HepG2 (cell line): ENCODE results near the gene YIPF1. TPM values are rescaled to one million over a fixed set of nuclear protein-coding genes. Genes with fewer than 3 reads are reported as not detected.

Experiments
- CENPT ChIP-seq: sonication (generic); formaldehyde crosslinking; IDR thresholded peaks from 2 replicates; pipeline ENCODE4 v1.8.0; 2022; ENCODE audit warnings: low read depth, mild to moderate bottlenecking, moderate library complexity, missing genetic modification reagents
- CHCHD3 ChIP-seq: sonication (generic); formaldehyde crosslinking; IDR thresholded peaks from 2 replicates; pipeline ENCODE4 v1.8.0; 2022; ENCODE audit warnings: mild to moderate bottlenecking, missing genetic modification reagents, moderate library complexity
- DNMT1 ChIP-seq: sonication (generic); formaldehyde crosslinking; IDR thresholded peaks from 2 replicates; pipeline ENCODE4 v1.5.1; 2020; ENCODE audit warnings: mild to moderate bottlenecking, missing genetic modification reagents
- IRF2 ChIP-seq: IDR thresholded peaks from 2 replicates; pipeline ENCODE4 v1.6.1; 2018; ENCODE audit warnings: missing genetic modification reagents, missing compliant biosample characterization
- MED1 ChIP-seq: sonication (generic); formaldehyde crosslinking; IDR thresholded peaks from 2 replicates; pipeline ENCODE4 v1.4.0; 2020; ENCODE audit warnings: missing genetic modification reagents
- NBN ChIP-seq: fragments of 450-650 bp; conservative IDR thresholded peaks from 2 replicates; pipeline ENCODE4 v1.6.1; 2017
- NONO ChIP-seq, 2 experiments: fragments of 450-650 bp in 1 of 2; sonication (generic) in 1 of 2; formaldehyde crosslinking in 1 of 2; IDR thresholded peaks in 1 of 2; conservative IDR thresholded peaks in 1 of 2; 2 replicates each; pipeline versions ENCODE4 v1.6.1 to v1.8.0; 2017 to 2022; ENCODE audit warnings: mild to moderate bottlenecking in 1 of 2, missing genetic modification reagents in 1 of 2, moderate library complexity in 1 of 2
- POGZ ChIP-seq: sonication (generic); formaldehyde crosslinking; IDR thresholded peaks from 2 replicates; pipeline ENCODE4 v1.4.0; 2020; ENCODE audit warnings: mild to moderate bottlenecking, missing genetic modification reagents
- RXRA ChIP-seq: sonication (generic); formaldehyde crosslinking; IDR thresholded peaks from 2 replicates; pipeline ENCODE4 v1.5.1; 2020; ENCODE audit warnings: missing genetic modification reagents
- SMAD9 ChIP-seq: sonication (generic); formaldehyde crosslinking; IDR thresholded peaks from 2 replicates; pipeline ENCODE4 v1.5.1; 2020; ENCODE audit warnings: mild to moderate bottlenecking, missing genetic modification reagents
- SOX6 ChIP-seq, 2 experiments: fragments of 450-650 bp in 1 of 2; sonication (generic) in 1 of 2; formaldehyde crosslinking in 1 of 2; IDR thresholded peaks; 2 replicates each; pipeline versions ENCODE4 v1.4.0 to v1.6.1; 2017 to 2020; ENCODE audit warnings: antibody characterized with exemption in 1 of 2, mild to moderate bottlenecking in 1 of 2, missing genetic modification reagents in 1 of 2
- ZEB1 ChIP-seq: IDR thresholded peaks from 2 replicates; pipeline ENCODE4 v1.6.1; 2012; ENCODE audit warnings: mild to moderate bottlenecking, low read depth, inconsistent platforms; ENCODE audit not compliant: insufficient replicate concordance
- ZNF644 ChIP-seq: IDR thresholded peaks from 2 replicates; pipeline ENCODE4 v1.6.1; 2016; ENCODE audit warnings: low read depth
- ZNF777 ChIP-seq: sonication (generic); formaldehyde crosslinking; IDR thresholded peaks from 2 replicates; pipeline ENCODE4 v1.4.0; 2020; ENCODE audit warnings: missing genetic modification reagents
- ZNF781 ChIP-seq: sonication (generic); formaldehyde crosslinking; IDR thresholded peaks from 2 replicates; pipeline ENCODE4 v1.5.1; 2020; ENCODE audit warnings: borderline replicate concordance, mild to moderate bottlenecking, missing genetic modification reagents; ENCODE audit errors: not compliant biosample characterization
- polyA plus RNA-seq, 8 experiments: library from polyadenylated mRNA; depleted of rRNA in 3 of 8; stranded (reverse) in 7 of 8; unstranded in 1 of 8; fragments of >200 nt; fragmentation: Illumina TruSeq in 4 of 8; extraction: Trizol in 4 of 8; gene quantifications; 2 replicates each; pipeline versions ENCODE4 v1.2.1 to v1.2.3, GENCODE V29; 2011 to 2016; ENCODE audit warnings: low read depth in 4 of 8, missing spikeins in 1 of 8, mixed read lengths in 1 of 8; ENCODE audit not compliant: insufficient read depth in 1 of 8
- total RNA-seq, 5 experiments: library from RNA; depleted of rRNA; stranded (reverse); fragments of >200 nt; fragmentation: Illumina TruSeq; extraction: Trizol; gene quantifications; 2 replicates each; pipeline ENCODE4 v1.2.3, GENCODE V29; 2016; ENCODE audit warnings: low read depth in 1 of 5
- TF ChIP-seq, protein P1 (sequence below): sonication (generic); formaldehyde crosslinking; IDR thresholded peaks from 2 replicates; pipeline ENCODE4 v1.4.0; 2020; ENCODE audit warnings: mild to moderate bottlenecking, missing genetic modification reagents
- TF ChIP-seq, protein P2 (sequence below): sonication (generic); formaldehyde crosslinking; IDR thresholded peaks from 2 replicates; pipeline ENCODE4 v1.4.0; 2020; ENCODE audit warnings: mild to moderate bottlenecking, missing genetic modification reagents, borderline replicate concordance
- TF ChIP-seq, protein P3 (sequence below): sonication (generic); formaldehyde crosslinking; IDR thresholded peaks from 2 replicates; pipeline ENCODE4 v1.5.1; 2020; ENCODE audit warnings: missing genetic modification reagents, mild to moderate bottlenecking, borderline replicate concordance

YIPF1 gene
- total and polyA plus RNA-seq, 2 of the 13 experiments (the other 11 are each of a cell fraction or from before 2014, with no cell fraction given), result 21.1 to 31.9 TPM

DNA sequence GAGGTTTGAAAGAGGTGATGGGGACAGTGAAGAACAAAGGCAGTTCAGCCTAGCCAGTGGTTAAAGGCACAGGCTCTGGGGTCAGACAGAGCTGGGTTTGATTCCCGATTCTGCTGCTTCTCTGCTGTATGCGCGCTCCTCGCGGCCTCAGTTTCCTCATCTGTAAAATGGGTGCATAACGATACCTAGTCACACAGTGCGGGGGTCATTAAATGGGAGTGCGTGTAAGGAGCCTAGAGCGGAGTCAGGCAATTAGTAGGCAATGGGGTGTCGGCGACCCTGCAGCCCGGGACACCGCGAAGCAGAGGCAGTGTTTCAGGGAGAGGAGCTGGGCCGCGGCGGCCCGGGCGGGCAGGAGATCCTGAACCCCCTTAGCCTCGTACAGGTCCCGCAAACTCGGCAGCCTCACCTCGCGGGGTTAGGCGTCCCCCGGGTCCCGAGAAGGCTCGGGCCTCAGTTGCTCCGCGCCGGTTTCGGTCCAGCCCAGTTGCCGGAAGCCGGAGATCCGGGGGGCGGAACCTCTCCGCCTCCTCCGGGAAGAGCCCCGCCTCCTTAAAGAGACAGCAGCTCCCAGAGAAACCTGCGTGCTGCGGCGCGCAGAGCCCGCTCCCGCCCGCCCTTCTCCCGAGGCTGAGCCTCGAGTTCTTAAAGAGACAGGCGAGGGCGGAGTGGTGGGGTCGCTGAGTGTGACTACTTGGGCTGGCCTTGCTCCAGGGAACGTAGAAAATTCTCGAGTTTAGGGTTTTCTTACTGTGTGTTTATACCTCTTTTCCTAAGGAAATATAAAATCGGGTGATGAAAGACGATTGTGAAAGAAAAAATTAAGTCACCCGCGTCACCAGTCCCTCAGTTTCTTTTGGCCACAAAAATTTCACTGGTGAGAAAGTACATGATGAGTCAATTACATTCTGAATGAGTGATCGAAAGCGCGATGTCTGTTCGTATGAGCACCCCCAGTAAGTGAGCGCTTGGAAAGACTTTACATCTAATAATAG lies at the start of gene YIPF1 (continued):
- TF ChIP-seq ZNF781, result peak; percentile 59
- TF ChIP-seq POGZ (CRISPR knock-in tag), result peak; percentile 71; the same call in 1 of the 2 replicates
- TF ChIP-seq ZNF777, result no peak
- no peak for TF ChIP-seq ZNF644 (CRISPR knock-in tag)
- no peak for TF ChIP-seq CENPT (CRISPR knock-in tag)
- TF ChIP-seq MED1, result peak; percentile 38; the same call in 1 of the 2 replicates
- peak; percentile 62; the same call in 1 of the 2 replicates for TF ChIP-seq RXRA (CRISPR knock-in tag)
- TF ChIP-seq, protein P1, sequence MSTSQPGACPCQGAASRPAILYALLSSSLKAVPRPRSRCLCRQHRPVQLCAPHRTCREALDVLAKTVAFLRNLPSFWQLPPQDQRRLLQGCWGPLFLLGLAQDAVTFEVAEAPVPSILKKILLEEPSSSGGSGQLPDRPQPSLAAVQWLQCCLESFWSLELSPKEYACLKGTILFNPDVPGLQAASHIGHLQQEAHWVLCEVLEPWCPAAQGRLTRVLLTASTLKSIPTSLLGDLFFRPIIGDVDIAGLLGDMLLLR (CRISPR knock-in tag), result no peak
- no peak for TF ChIP-seq ZEB1
- no peak for TF ChIP-seq NONO (IDR thresholded peaks at IDR 0.05)
- TF ChIP-seq NONO (CRISPR knock-in tag; conservative IDR thresholded peaks at IDR 0.05), result peak; percentile 52
- TF ChIP-seq, protein P2, sequence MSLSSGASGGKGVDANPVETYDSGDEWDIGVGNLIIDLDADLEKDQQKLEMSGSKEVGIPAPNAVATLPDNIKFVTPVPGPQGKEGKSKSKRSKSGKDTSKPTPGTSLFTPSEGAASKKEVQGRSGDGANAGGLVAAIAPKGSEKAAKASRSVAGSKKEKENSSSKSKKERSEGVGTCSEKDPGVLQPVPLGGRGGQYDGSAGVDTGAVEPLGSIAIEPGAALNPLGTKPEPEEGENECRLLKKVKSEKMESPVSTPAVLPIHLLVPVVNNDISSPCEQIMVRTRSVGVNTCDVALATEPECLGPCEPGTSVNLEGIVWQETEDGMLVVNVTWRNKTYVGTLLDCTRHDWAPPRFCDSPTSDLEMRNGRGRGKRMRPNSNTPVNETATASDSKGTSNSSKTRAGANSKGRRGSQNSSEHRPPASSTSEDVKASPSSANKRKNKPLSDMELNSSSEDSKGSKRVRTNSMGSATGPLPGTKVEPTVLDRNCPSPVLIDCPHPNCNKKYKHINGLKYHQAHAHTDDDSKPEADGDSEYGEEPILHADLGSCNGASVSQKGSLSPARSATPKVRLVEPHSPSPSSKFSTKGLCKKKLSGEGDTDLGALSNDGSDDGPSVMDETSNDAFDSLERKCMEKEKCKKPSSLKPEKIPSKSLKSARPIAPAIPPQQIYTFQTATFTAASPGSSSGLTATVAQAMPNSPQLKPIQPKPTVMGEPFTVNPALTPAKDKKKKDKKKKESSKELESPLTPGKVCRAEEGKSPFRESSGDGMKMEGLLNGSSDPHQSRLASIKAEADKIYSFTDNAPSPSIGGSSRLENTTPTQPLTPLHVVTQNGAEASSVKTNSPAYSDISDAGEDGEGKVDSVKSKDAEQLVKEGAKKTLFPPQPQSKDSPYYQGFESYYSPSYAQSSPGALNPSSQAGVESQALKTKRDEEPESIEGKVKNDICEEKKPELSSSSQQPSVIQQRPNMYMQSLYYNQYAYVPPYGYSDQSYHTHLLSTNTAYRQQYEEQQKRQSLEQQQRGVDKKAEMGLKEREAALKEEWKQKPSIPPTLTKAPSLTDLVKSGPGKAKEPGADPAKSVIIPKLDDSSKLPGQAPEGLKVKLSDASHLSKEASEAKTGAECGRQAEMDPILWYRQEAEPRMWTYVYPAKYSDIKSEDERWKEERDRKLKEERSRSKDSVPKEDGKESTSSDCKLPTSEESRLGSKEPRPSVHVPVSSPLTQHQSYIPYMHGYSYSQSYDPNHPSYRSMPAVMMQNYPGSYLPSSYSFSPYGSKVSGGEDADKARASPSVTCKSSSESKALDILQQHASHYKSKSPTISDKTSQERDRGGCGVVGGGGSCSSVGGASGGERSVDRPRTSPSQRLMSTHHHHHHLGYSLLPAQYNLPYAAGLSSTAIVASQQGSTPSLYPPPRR (CRISPR knock-in tag), result no peak
- TF ChIP-seq, protein P3, sequence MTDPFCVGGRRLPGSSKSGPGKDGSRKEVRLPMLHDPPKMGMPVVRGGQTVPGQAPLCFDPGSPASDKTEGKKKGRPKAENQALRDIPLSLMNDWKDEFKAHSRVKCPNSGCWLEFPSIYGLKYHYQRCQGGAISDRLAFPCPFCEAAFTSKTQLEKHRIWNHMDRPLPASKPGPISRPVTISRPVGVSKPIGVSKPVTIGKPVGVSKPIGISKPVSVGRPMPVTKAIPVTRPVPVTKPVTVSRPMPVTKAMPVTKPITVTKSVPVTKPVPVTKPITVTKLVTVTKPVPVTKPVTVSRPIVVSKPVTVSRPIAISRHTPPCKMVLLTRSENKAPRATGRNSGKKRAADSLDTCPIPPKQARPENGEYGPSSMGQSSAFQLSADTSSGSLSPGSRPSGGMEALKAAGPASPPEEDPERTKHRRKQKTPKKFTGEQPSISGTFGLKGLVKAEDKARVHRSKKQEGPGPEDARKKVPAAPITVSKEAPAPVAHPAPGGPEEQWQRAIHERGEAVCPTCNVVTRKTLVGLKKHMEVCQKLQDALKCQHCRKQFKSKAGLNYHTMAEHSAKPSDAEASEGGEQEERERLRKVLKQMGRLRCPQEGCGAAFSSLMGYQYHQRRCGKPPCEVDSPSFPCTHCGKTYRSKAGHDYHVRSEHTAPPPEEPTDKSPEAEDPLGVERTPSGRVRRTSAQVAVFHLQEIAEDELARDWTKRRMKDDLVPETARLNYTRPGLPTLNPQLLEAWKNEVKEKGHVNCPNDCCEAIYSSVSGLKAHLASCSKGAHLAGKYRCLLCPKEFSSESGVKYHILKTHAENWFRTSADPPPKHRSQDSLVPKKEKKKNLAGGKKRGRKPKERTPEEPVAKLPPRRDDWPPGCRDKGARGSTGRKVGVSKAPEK (CRISPR knock-in tag), result no peak
- no peak for TF ChIP-seq DNMT1
- TF ChIP-seq IRF2 (CRISPR knock-in tag), result peak; percentile 40; the same call in 1 of the 2 replicates
- TF ChIP-seq SOX6 (IDR thresholded peaks at IDR 0.05), result no peak
- TF ChIP-seq SOX6 (CRISPR knock-in tag; IDR thresholded peaks at IDR 0.05), result peak; percentile 16; the same call in 1 of the 2 replicates
- TF ChIP-seq SMAD9 (CRISPR knock-in tag), result no peak
- no peak for TF ChIP-seq CHCHD3 (CRISPR knock-in tag)
- no peak for TF ChIP-seq NBN
